Measurements from ENCODE around the gene CXCR1.
A peak's percentile ranks its signal among the peaks of the same experiment; 100 is the strongest.
"Not testable (repeated sequence)": the region's sequence is repeated elsewhere in the genome, so short reads cannot be mapped to it uniquely, and the experiment has no call there.

The CXCR1 gene

DNA sequence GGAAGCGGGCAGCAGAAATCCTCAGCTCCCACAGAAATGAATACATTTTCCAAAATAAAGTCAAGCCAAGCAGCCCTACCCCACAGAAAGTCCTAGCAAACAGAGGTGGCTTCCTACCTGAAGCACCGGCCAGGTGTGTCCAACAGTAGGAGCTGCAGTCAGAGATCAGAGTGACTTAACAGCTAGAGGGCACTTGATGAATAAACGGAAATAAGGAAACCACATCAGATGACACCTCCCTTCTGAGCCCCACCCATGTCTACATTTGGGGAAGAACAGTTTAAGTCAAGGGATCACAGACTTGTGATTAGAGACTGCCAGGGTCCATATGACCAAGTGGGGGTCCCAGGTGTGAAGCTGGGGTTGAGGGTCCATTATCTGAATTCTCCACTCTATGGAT lies at the start of gene CXCR1:
Gene CXCR1 (minus strand): TSS at position 172 of the 400 bp plus-strand sequence. CDS start 1,751 bp downstream, outside the sequence.
- peak; percentile 60 for DNase-seq (ENCODE audit: low spot score)

DNA sequence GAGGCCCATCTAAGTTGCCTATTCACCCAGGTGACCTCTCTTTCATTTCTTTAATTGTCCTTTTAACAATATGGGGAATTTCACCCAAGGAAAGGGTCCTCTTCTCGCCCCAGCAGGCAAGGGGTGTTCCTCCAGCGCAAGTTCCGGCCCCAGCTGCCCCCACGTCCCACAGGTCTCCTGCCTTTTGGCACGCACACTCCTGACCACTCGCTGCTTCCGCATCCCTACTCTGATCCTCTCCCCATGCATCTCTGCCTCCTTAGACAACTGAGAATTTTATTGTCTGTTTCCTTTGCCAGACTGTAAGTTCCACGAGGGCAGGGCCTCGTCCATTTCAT lies 49.5 kb upstream of the CXCR1 start:
- DNase-seq (ENCODE audit: low spot score), result no peak

DNA sequence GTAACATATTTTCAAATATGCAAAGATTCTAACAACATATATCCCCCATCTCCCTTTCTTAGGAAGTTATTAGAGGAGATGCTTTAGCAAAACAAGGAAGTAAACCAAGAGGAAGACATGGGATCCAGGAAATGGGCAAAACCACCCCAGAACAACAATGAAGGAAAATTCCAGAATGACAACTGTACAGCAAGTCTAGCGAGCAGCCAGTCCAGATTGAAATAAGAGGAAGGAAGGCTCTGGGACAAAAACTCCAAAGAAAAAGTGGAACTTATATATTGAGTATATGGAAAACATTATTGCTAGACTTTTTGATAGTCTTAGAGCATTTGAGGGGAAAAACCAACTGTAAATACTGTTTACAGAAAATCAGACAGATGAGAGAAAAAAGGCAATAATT lies 47.4 kb upstream of the CXCR1 start:
- DNase-seq (ENCODE audit: low spot score), result no peak

DNA sequence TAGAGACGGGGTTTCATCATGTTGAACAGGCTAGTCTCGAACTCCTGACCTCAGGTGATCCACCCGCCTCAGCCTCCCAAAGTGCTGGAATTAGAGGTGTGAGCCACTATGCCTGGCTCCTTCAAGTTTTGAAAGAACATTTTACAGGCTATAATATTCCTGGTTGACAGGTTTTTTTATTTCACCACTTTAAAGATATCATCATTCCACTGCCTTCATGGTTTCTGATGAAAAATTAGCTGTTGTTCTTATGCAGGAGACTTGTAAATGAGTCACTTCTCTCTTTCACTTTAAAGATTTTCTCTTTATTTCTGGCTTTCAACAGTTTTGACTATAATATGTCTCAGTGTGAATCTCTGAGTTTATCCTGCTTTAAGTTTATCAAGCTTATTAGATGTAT lies 42.3 kb upstream of the CXCR1 start:
- no peak for DNase-seq (ENCODE audit: low spot score)

DNA sequence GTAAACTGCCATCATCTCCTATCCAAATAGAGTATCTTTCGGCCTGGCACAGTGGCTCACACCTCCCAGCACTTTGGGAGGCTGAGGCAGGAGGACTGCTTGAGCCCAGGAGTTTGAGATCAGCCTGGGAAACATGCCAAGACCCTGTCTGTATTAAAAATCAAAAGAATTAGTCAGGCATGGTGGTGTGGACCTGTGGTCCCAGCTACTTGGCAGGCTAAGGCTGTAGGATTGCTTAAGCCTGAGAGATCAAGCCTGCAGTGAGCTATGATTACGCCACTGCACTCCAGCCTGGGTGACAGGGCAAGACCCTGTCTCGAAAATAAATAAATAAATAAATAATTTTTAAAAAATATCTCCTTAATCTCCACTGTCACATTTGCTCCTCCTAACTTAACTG lies 35.5 kb upstream of the CXCR1 start:
- DNase-seq (ENCODE audit: low spot score), result no peak

DNA sequence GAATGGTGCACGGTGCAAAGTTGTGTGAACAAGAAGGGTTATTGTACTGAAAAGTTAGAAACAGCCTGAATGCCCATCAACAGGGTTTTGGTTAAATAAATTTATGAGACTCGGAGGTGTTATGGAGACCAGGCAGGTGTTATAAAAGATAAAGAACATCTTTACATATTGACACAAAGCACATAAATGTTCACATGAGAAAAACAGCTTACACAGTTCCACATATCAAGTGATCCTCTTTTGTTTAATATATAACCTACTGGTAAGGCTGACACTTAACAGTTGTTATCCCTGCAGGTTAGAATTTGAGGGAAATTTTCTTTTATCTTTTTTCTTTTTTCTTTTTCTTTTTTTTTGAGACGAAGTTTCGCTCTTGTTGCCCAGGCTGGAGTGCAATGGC lies 30.2 kb upstream of the CXCR1 start:
- DNase-seq (ENCODE audit: low spot score), result no peak

DNA sequence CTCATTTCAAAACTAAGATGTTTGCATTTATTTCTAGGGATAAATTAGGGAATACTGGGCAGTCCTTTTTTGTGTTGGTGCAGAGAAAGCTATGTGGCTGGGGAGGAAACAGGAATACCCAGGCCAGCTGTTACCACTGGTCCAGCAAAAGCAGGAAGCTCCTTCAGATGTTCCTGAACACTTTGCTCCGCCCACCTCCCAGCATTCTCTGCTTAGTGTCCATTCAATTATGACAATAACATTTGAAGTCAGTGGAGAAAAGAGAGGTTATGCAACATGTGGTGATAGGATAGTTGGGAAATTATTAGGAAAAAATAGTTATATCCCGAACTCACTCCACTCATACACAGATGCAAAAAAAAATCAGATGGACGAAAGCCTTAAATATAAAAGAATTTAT lies 28.1 kb upstream of the CXCR1 start:
- DNase-seq (ENCODE audit: low spot score), result no peak

DNA sequence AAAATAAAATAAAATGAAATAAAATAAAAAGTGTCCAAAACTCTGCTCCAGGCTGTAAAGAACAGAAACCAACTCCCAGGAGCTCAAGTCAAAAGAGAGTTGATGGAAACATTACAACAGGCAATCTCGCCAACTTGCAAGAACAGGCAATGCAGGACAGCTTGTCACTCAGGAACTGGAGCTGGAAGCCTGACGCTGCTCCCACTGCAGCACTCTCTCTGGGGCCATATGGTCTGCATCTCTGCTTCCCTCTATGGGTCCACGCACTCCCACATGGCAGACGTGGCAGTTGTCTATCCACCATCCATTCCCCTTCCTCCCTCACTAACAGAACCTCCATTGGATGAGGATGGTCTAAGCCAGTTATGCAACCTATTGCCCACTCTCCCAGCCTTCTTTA lies 26.9 kb upstream of the CXCR1 start:
- DNase-seq (ENCODE audit: low spot score), result no peak

DNA sequence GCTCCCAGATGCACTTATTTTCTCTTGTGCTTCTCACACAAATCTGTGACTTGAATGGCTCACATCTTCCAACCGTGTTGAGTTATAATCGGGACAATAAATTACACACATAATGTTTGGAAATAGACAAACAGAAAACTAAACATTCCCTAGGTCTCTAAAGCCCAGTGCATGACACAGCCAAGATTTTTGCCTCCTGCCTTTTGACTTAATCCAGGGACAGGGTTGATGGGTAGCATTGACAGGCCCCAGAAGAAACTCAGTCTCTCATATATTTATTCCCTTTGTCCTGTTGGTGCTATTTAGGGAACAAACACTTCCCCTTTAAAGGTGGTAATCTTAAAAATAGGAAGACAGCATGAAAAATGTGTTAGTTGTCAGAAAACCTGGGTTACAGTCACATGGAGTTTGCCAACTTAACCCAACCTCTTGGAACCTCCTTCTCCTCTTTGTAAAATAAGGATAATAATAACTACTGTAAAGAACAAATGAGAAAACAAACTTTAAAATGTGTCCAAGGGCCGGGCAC lies 26.2 kb upstream of the CXCR1 start:
- DNase-seq (ENCODE audit: low spot score), result no peak

DNA sequence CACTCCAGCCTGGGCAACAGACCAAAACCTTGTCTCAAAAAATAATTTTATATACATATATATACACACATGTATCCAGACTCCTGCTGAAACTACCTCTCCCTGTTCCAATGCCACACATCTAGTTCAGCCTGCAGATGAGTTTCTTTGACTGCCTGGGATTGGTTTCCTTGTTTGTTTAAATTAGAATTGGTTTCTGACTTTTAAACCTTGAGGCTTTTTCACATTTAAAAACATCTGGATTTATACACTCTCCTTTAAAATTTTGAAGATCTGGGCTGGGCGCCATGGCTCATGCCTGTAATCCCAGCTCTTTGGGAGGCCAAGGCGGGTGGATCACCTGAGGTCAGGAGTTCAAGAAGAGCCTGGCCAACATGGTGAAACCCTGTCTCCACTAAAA lies 21.8 kb upstream of the CXCR1 start:
- no peak for DNase-seq (ENCODE audit: low spot score)

DNA sequence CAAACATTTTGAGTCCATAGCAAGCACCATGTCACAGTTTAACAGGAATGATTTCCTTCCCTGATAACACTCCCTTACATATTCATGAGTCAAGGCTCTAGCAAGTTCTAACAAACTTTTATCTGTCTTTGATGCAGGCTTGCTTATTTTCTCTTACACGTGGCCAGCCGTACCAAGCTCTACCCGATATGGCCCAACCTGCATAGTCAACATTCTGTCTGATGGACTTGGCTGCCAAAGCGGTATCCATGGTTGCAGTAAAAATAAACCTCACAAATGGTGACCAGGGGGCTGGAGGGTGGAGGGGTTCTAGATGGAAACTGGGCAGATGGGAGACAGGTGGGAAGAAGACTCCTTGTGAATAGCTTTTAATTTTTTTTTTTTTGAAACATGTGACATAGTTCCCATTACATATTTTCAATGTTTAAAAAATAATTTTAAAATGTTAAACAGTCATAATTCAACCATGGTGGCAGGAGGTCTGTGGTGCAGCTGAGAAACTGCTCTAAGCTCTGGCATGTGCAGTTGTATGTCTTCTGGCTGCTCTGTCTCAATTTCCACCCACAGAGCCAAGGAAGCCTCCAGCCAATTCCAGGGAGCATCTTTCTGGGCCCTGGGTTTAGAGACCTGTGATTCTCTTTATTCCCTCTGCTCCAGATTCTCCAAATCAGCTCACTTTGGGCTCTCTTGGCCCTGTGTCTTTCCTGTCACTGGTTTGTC lies 20.7 kb upstream of the CXCR1 start:
- DNase-seq (ENCODE audit: low spot score), result no peak

DNA sequence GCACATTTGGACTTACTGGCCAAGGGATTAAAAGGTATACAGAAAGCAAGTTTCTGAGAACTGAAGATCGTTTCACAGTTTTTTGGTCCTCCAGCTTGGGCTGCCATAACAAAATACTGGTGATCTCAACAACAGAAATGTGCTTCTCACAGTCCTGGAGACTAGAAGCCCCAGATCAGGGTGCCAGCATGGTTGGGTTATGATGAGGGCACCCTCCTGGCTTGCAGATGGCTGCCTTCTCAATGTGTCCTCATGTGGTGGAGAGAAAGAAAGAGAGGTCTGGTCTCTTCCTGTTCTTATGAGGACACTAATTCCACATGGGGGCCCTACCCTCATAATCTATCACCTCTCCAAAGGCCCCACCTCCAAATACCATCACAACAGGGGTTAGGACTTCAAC lies 20.1 kb upstream of the CXCR1 start:
- DNase-seq (ENCODE audit: low spot score), result no peak

DNA sequence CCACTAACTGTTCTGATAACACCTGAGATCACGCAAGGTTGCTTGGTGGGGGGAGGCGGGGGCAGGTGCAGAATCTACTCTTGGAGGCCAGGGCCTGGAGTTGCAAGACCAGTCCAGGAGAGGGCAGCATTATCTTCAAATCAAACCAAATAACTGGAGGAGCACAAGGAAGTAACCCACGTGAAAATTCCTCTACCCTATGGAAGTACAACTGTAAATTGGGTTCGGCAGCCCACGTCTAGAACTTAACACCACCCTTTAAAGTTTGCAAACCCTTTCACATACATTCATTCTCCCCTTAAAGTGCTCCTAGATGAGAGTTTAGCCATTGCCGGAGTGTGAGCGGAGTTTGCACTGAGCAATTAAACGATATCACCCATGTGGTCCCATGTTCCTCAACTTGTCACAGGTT lies 19.6 kb upstream of the CXCR1 start:
- DNase-seq (ENCODE audit: low spot score), result peak; percentile 70

DNA sequence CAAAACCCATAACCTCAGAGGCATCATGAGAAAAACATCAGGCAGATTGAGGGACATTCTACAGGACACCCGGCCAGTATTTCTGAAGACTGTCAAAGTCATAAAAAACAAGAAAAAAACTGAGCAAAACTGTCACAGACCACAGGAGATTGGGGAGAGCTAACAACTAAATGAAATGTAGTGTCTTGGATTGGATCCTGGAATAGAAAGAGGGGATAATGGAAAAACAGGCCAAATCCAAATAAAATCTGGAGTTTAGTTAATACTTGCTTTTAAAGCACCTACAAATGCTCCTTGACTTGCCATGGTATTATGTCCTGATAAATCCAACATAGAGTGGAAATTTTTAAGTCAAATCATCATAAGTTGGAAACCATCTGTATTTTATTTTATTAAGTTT lies 17.6 kb upstream of the CXCR1 start:
- no peak for DNase-seq (ENCODE audit: low spot score)

DNA sequence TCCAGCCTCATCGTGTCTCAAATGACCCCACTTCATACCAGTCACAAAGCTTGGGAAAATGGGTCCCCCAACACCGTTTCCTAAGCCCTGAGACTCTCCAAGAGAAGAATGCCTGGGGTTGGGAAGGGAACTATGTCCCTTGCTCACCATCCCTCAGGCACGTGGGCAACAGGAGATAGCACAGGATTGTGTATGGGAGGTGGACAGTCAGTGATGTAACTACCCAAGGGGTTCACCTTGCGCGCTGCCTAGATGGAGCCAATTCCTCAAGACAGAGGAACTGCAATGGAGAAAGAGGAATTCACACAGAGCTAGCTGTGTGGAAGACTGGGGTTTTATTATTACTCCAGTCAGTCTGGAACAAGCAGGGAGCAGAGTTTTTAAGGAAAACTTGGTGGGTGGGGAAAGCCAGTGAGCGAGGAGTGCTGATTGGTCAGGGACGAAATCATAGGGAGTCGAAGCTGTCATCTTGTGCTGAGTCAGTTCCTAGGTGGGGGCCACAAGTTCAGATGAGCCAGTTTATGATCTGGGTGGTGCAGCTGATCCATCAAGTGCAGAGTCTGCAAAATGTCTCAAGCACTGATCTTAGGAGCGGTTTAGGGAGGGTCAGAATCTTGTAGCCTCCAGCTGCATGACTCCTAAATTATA lies 13.8 kb upstream of the CXCR1 start:
- DNase-seq (ENCODE audit: low spot score), result no peak

DNA sequence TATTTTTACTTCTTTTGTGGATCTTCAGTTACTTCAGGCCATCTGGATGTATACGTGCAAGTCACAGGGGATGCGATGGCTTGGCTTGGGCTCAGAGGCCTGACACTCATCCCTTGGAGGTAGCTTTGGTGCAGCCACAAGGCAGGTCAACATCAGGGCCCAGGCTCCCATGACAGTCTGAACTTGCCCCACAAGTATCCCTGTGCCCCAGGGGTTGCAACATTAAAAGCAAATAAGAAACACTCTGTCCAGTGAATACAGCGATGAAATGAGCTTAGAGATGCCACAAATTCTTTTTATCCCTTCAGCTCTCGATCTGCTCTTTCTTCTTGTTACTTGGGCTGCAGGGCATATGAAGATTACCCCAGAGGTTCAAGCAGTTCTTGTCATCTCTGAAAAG lies 13.0 kb upstream of the CXCR1 start:
- no peak for DNase-seq (ENCODE audit: low spot score)

DNA sequence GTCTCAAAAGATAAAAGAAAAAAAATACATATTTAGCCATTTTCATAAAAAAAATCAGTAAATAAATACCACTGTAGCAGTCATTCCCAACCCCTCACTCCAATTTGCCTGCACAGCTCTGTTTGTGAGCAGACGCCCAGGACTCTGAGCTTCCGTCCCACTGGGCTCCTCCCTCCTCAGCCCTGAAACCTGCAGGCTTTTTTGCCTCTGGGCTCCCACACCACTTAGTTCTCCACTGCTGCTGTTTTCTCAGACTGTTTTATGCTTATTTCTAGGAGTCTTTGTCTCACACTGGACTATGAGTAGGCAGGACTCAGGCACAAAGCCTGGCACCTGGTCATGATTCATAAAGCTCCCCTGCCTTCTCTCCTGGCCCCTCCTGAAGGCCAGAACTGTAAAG lies 6.1 kb upstream of the CXCR1 start:
- no peak for DNase-seq (ENCODE audit: low spot score)

DNA sequence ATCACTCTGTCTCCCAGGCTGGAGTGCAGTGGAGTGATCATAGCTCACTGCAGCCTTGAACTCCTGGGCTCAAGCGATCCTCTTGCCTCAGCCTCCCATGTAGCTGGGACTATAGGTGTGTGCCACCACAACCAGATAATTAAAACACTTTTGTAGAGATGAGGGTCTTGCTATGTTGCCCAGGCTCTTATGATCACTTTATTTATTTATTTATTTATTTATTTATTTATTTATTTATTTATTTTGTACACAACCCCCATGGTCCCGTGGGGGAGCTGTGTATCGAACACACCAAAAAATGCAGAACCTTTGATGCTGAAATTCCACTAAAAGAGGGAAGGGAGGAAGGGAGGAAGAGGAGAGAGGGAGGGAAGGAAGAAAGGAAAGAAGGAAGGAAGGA lies 5.0 kb upstream of the CXCR1 start:
- DNase-seq (ENCODE audit: low spot score), result not testable (repeated sequence)

DNA sequence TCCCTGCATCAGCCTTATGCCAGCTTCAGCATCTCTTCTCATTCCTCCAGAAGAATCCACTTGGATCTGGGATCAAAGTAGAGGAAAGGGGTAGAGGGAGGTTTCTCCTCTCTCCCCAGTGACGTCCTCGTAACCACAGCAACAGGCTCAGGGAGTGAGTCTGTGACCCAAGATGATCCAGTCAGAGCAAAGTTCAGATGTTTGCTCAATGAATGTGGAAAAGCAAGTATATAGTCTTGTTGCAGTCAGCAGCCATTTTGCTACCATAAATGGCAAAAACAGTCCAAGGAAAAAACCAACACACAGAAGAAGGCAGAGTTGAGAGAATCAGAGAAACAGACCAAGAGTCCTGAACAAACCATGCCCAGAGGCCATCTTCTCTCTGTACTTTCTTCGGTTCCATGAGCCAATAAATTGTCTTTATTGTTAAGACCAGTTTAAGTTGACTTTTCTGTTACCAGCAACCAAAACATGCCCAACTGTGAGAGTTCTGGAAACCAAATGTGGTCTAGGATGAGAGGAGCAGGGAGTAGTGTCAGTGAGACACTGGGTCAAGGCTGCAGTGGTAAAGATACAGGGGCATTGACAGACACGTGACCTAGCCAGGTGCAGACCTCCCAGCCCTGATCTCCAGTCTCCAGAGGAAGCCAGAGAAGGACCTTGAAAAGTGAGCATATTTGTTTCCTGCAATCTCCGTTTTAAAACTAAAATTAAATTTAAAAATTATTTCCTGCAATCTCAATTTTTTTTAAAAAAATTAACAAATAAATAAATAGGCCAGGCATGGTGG lies 3.2 kb upstream of the CXCR1 start:
- DNase-seq (ENCODE audit: low spot score), result no peak

DNA sequence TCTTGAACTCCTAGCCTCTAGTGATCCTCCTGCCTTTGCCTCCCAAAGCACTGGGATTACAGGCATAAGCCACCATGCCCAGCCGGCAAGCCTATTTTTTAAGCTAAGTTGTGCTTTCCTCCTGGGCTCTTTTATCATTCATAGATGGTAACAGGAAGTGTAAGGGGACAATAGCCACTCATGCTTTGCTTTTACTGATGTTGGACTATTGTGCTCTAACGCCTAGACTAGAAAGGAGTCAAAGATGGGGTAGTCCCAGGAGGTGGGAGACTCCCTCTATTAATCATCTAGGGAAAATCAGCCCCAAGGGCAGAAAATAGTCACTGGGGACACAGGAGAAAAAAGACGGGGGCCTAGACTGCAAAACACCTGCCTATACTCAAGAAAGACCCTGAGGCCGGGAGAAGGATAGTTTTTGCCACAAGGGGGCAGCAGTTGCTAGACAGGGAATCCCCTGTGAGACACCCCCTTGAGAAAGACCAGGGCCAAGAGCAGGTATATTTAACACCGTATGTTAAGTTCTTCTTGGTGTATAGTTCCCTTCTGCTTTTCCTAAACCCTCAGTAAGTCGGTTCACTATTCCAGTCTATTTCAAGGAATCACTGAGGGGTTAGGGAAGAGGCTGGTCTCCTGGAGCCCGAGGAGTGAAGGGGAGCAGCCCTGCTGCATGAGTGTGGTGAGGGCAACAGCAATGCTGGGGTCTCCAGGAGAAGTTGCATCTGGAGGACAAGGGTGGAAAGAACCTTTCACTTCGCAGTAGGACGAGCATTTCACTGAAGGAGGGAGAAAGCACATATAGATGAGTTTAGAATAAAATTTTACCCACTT lies 2.1 kb upstream of the CXCR1 start:
- peak; percentile 52 for DNase-seq (ENCODE audit: low spot score)

DNA sequence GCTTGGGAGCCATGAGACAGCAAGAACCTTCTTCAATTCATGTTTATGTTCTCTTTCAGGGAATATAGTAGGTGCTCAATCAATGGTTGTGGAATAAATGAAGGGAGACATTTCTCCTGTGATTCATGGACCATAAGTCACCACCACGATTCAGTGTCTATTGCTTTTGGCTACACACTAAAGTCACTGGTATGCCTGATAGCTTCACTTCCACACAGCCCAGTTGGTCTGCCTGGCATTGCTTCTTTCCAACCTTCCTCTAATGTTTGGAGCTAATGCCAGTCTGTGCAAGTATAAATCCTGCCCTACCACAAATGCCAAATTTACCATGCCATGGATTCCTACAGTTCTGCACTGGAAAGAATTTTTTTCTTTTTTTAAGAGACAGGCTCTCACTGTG lies 1.3 kb upstream of the CXCR1 start:
- no peak for DNase-seq (ENCODE audit: low spot score)

DNA sequence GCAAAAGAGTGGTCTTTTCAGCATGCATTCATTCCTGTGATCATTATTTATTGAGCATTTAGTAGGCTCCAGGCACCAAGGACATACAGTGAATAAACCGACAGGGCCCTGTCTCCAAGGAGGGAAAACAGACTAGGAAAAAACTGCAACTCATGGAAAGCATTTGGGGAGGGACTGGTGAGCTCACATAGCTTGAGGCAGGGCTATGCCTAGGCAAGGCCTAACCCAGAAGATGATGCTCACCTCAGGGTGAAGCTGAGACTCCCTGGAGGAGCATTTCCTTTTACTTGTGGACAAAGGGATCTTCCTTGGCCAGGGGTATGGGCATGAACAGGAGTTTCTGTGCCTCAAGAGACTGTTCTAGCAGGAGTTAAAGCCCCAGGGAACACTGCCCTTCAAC lies 3.9 kb downstream of the CXCR1 start:
- no peak for DNase-seq (ENCODE audit: low spot score)

Data from CD4-positive, alpha-beta T cell treated with Interleukin-6 at 100 ng/mL for 8 hours (primary cell).